GM12801 (cell line): ENCODE data around the gene SDF4.

Experiments
- TF ChIP-seq, protein P1 (sequence below): IDR thresholded peaks from one replicate; pipeline ENCODE4 v1.5.1; 2011; ENCODE audit warnings: control low read depth; ENCODE audit not compliant: insufficient read length; ENCODE audit errors: extremely low read depth

The SDF4 gene

DNA sequence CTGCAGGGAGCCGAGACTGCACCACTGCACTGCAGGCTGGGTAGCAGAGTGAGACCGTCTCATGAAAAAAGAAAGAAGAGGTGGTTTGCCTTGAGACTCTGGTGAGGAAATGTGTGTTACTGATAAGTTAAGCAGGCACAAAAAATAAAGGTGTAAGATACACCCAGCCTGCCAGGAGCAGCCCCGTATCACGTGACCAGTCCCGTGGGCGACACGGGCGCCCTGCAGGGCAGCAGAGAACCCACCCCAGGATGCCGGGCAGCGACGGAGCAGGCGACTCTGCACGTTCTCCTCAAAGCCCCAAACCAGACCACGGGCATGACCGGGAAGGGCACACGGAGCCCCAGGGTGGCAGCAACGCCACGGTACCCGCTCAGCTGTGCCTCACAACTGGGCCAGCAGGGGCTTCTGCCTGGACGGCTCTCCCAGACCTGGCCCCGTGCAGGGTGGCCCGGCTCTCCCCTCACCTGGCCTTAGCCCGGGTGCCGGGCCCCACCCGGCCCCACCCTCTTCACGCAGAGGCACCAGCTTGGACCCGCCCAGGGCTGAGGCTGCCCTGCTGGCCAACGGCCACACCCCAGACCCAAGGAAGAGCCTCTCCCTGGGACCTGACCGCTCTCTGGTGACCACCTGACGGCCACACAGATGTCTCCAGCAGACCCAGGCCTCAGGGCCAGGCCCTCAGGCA, 9.8 kb downstream of the SDF4 start:
- TF ChIP-seq, protein P1, sequence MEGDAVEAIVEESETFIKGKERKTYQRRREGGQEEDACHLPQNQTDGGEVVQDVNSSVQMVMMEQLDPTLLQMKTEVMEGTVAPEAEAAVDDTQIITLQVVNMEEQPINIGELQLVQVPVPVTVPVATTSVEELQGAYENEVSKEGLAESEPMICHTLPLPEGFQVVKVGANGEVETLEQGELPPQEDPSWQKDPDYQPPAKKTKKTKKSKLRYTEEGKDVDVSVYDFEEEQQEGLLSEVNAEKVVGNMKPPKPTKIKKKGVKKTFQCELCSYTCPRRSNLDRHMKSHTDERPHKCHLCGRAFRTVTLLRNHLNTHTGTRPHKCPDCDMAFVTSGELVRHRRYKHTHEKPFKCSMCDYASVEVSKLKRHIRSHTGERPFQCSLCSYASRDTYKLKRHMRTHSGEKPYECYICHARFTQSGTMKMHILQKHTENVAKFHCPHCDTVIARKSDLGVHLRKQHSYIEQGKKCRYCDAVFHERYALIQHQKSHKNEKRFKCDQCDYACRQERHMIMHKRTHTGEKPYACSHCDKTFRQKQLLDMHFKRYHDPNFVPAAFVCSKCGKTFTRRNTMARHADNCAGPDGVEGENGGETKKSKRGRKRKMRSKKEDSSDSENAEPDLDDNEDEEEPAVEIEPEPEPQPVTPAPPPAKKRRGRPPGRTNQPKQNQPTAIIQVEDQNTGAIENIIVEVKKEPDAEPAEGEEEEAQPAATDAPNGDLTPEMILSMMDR = no peak

GRCh38 chr1:1220197-1220596, 11.6 kb downstream of the SDF4 start:
- TF ChIP-seq, protein P1 = no peak

DNA sequence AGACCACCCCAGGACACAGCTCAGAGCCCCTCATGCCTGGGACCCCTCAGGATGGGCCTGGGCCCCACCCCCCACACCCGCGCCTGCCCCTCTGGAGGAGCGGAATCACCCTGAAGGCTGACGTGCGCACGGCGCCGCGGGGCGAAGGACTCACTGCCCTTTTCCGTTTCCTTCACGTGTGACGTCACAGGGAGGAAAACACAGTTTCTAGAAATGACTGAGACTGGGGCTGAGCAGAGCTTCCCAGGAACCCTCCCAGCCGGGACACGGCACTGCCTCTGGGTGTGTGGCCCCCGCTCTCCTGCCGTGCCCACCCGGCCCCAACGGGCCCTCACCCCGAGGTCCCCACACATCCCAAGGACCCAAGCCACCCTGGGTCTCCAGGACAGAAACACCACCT, 12.5 kb downstream of the SDF4 start:
- TF ChIP-seq, protein P1 = no peak

- TF ChIP-seq, protein P1 = no peak
These were observed 13.1 kb downstream of the SDF4 start for GRCh38 chr1:1218524-1219200.

GRCh38 chr1:1217621-1218523, 13.9 kb downstream of the SDF4 start:
- TF ChIP-seq, protein P1 = no peak

- TF ChIP-seq, protein P1 = no peak
These were observed 14.8 kb downstream of the SDF4 start for GRCh38 chr1:1216770-1217620.
